IPS-18c (cell line): Measurements from ENCODE around the gene ELL2.
"Not testable (repeated sequence)": the region's sequence is repeated elsewhere in the genome, so short reads cannot be mapped to it uniquely, and the experiment has no call there.

Source experiments
- H3K4me3 ChIP-seq: 2 replicates; pipeline ENCODE4 v1.7.0; 2013; ENCODE audit warnings: low read depth, mild to moderate bottlenecking, low read length, moderate library complexity; ENCODE audit not compliant: insufficient read depth
- H3K9me3 ChIP-seq: one replicate; pipeline ENCODE4 v1.6.1; 2013; ENCODE audit warnings: mild to moderate bottlenecking, low read length, moderate library complexity; ENCODE audit not compliant: control insufficient read depth, insufficient read depth

The ELL2 gene

DNA sequence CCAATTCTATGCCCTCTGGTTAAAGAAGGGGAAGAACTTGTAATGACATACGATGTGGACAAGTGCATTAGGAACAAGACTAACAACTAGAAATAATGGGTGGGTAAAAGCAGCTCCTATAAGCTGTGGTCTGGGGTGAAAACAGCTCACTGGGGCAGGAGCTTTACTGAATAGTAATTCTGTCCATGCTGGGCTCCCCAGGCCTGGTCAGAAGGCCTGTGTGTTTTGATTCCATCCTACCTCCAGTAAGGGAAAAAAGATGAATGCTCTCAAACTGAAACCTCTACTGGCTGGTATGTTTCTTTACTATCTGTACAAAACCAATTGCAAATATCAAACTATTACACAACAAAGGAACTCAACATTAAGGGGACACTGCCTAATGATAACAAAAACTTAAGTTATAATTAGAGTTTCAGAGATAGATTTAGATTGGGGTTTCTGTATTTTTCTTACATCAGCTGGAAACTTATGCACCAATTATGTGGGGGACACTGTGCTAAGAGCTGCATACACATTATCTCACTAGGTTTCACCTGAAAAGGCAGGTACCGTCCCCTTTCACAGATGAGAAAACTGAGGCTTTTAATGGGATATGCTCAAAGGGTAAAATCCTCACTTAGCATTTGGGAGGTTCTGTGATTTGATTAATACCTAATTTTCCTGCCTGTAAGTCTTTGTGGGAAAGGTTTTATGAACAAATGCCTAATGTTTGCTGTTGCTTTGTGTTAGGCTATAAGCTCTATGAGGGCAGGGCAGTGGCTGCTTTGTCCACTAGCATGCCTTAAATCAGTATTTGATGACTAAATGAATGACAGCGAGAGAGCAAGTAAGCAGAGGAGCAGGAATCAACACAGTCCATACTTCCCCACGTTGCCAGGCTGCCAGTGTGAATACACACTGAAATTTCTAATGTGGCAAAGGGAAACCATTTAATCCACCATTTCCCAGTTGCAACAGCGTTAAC, 53.6 kb downstream of the ELL2 start:
- Histone ChIP-seq H3K9me3 (no peaks in the 10 kb centered on the region), H3K4me3 (no peak overlapping the region)

DNA sequence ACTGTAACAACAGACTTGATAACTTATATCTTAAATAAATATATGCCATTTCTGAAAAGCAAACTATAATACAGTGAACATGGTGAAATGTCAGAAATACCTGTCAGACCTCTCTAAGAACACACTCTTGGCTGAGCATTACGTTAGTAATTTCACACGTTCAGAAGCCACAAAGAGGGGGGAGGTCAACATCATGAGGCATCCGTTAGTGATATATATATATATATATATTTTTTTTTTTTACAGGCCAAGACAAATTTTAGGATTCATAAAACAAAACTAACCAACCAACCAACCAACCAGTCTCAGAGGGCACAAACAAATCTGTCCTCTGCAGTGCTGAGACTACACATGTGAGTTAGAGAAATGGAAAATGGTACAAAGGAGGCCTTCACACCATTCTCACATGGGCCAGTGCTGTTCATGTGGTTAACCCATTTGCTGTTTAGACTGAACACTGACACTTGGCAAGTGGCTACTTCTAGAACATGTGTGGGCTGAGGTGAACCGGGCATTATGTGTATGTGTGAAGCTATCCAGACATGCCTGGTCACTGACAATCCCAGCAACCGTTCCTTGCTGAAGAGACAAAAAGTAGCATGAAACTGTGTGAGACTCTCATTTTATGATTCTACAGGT, 54.5 kb downstream of the ELL2 start:
- H3K4me3 ChIP-seq: no peak overlapping the region
- H3K9me3 ChIP-seq: no peaks in the 10 kb centered on the region

DNA sequence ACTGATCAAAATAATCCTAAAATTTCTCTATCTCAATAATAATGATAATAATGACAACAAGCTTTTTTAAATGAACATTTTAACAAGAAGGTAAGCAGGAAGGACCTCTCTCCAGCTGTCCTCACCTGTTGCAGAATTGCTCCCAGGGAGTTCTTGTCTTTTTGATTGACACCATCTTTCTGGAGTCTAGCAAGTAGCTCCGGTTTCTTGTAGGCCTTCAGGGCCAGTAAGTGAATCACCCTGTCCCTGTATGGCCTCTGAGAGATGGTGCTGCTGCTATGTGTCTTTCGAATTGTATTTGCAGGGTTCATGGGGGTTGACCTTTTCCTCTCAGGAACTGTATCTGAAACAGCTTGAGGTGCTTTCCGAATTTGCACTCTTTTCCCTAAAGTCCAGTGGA, 55.3 kb downstream of the ELL2 start:
- not testable (repeated sequence) for H3K4me3 ChIP-seq, H3K9me3 ChIP-seq

DNA sequence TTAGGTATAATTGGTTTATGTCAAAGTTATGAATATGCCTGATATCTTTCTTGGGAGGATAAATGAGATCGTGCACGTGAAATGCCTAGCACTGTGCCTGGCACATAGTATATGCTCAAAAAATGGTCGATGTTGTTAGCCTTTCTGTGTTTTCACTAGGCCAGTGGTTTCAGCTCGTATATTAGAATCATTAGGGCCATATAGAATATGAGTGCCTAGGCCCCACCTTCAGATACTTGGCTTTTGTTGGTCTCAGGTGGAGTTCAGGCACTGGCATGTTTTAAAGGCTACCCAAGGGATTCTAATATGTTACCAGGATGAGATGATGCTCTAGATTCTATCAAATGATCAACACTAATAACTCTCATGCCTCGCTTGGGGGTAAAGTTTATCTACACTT, 56.8 kb downstream of the ELL2 start:
- Histone ChIP-seq H3K9me3 (no peaks in the 10 kb centered on the region), H3K4me3 (no peak overlapping the region)

DNA sequence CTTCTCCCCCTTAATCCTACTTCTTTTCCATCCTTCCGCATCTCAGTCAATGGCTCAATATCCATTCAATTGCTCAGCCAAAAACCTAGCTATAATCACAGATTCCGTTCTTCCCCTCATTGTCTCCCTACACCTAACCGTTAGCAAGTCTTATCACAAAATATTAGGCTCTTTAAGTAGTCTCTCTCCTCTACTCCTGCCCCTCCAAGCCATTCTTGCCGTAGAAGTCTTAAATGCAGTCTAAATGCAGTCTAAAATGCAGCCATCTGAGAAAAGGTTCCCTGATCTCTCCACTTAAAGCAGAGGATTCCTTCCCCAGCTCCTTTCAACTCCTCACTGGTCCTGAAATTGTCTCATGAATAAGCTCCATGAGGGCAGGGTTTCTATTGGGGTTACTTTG, 57.8 kb downstream of the ELL2 start:
- Histone ChIP-seq H3K4me3 (no peak overlapping the region), H3K9me3 (no peaks in the 10 kb centered on the region)

DNA sequence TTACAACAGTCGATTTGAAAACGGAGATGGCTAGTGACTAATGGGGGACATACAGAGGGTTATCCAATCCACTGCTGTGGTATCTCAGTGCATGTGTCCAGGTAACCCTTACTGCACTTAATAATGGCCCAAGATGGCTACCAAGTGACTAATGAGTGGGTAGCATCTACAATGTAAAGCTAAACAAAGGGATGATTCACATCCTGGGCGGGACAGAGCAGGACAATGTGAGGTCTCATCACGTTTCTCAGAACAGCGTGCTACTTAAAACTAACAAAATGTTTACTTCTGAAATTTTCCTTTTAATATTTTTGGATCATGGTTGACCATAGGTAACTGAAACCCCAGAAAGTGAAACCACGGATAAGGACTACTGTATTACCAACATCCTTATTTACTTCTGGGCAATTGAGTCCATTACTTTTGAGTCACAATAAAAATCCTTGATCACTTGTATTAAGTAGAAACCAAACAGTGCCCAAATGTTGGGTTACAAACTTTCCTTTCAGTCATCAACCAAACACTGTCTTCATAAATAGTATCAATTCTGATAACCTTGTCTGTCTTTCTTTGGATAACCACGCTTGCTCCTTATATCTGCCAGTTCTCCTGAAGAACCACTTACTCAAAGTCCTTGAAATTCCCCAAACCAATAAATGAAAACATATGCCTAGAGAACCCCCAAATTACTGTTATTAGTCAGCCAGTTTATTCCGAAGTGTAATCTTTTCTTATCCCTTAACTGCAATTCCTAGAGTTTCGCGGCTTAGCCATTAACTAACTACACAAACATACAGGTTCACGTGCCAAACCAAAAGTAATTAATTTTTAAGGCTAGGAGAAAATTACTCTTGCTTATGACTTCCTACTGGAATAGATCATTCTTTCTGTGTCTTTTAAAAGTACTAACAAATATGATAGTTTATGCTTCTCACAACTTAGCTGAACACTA, 59.7 kb downstream of the ELL2 start:
- no peaks in the 10 kb centered on the region for H3K9me3 ChIP-seq
- no peak overlapping the region for H3K4me3 ChIP-seq

DNA sequence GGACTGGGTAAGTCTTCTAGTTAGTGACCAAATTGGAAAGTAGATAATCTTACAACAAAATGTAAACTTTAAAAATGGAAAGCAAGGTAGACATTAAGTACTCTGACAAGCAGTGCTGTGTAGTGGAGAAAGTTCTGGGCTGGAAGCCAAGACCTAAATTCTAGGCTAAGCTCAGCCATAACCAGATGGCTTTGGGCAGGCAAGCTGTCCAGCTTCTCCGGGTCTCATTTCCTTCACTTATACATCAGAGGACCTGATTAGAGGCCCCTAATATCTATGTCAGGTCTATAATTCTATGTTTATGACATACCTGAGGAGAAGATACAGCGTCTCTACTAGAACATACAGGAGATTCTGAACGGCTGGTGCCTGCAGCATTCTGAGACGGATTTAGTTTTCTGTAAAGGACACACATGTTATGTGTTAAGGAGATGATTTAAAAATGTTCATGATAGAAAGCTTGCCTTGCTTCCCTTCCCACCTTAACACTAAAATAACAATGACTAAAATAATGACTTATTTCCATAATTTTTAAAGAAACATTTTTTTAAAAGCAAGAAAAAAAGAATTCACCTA, 61.2 kb downstream of the ELL2 start:
- Histone ChIP-seq H3K9me3 (no peaks in the 10 kb centered on the region), H3K4me3 (no peak overlapping the region)

DNA sequence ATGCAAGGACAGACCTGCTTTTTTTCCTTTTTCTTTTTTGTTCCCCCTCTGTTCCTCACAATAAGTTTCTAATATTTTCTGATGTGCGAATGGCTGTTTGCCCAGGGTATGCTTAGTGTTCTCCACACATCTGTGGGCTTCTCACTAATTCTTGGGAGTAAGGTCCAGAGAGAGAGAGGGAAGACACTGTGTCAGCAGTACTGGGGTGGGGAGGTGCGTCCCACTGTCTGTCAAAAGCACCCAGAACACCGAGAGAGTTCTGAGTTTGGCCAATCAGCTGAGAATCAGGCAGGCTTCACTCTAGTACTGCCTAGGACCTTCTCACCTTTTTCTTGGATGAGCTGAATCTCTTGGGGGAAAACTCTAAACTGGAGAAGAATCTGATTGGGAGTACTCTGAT, 61.8 kb downstream of the ELL2 start:
- Histone ChIP-seq H3K4me3 (no peak overlapping the region), H3K9me3 (no peaks in the 10 kb centered on the region)

DNA sequence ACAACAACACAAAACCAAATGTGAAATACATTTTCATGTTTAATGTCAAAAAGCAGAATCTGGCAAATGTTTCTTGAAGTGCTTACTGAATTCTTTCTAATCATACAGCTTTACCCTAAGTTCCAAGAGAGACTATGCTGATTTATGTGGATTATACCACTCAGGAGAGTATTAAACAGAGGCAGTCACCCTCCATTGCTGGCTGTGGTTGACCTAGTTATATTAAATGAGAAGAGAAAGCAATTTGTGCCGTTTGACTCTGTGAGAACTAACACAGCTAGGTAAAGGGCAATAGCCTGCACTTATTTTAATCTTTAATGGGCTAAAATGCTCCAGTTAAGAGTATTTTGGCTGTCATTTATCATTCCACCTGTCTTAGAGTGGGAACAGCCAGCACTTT, 62.6 kb downstream of the ELL2 start:
- Histone ChIP-seq H3K4me3 (no peak overlapping the region), H3K9me3 (no peaks in the 10 kb centered on the region)

DNA sequence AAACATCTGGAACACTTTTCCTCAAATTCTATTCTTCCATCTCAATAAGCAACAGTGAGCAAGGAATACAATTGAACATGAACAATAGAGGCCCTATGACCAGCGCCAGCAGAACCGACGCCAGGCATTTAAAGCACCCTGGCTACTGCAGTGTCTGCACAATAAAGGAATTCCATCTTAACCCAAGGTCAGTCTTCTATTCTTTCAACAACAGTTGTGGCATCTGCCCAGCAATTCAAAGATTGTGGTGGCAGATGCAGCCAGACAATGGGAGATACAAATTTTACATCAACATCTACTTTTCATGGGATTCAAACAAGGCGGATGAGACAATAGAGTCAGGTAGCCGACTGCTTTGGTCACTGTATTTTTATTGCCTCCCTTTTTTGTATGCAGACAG, 65.9 kb downstream of the ELL2 start:
- H3K4me3 ChIP-seq: no peak overlapping the region
- no peaks in the 10 kb centered on the region for H3K9me3 ChIP-seq

DNA sequence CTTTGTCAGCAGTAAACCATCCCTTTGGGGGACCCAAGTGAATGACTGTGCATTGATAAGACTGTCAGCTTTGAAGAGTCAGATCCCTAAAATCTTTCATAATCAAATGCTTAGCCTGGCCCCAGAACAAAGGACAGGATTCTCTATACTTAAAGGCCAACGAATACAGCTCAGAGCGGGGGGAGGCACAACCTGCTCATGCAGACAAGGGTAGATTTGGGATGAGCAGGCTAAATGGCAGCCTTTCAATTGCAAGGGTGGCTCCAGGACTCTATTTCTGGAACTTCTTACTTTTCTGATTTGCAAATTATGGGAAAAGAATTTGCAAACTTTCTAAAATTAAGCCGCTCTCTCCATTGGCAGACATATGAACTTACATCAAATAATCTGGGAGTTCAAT, 66.4 kb downstream of the ELL2 start:
- no peaks in the 10 kb centered on the region for H3K9me3 ChIP-seq
- no peak overlapping the region for H3K4me3 ChIP-seq

DNA sequence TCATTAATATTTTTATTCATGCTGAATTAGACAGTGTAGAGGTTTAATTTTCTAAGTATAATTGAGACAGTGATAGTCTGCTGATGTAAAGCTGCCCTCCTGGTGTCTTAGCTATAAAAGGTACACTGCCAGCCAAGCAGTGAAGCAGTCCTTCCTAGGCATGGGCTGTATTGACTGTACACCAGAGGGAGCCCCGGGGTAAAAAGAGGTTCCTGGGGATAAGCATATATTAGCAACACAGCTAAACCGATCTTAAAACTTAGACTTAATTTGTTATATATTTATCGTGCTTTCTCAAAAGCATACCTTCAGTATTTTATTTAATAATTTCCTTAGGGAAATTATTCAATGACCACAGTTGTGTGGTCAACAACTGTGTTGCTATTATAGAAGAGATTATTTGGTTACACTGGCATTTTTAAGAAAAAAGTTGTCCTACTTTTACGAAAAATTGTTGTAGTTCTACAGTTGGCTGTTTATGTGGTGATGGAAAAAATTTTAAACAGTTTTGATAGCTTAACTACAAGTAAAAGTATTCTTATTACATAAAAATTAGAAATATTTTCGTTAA, 68.8 kb downstream of the ELL2 start:
- Histone ChIP-seq H3K9me3 (no peaks in the 10 kb centered on the region), H3K4me3 (no peak overlapping the region)

DNA sequence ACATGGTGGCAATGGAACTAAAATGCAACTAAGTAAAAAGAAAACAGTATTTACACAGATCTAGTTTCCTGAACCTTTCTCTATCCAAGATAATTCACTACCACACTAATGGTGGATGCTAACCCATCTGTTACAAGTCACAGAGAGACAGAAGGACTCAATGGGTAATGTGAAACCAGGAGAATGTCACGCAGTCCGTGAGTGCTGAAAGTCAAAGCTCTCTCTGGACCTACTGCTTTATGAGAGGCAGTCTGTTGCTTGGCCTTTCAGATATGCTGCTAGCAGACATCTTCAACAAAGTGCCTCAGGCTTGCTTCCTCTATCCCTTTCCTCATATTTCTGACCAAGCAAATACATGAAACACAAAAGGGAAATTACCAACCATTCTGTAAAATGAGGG, 70.2 kb downstream of the ELL2 start:
- Histone ChIP-seq H3K9me3 (no peaks in the 10 kb centered on the region), H3K4me3 (no peak overlapping the region)

DNA sequence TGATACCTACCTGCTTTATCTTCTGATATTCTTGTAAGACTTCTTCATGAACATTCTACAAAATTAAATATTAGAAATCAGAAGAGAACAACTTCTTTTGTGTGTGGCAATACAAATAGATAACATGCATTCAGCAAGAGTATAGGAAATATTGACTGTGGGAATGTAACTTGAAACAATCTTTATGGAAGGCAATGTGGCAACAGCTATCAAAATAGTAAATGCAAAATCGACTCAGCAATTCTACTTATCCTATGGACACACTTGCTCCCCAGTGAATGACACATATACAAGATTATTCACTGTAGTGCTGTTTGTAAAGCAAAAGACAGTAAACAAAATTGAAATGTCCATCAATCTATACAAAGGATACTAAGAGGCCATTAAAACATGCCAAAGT, 72.6 kb downstream of the ELL2 start:
- no peak overlapping the region for H3K4me3 ChIP-seq
- H3K9me3 ChIP-seq: no peaks in the 10 kb centered on the region

DNA sequence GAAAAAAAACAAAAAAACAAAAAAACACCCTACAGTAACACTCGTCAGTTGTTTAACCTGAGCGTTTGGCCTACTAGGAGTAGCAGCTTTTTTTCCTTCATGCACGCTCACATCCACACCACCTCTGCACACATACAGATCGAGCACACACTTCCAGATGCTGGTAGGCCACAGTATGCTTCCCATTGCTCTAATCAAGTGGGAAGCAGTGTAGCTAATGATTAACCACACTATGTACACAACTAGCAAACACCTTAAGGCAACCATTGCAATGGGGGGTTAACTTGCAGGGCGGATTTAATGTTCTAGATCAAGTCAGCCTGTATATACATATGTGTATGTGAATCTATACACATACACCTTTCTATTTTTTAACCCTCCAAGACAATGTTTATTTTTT, 73.7 kb downstream of the ELL2 start:
- Histone ChIP-seq H3K4me3 (no peak overlapping the region), H3K9me3 (no peaks in the 10 kb centered on the region)

DNA sequence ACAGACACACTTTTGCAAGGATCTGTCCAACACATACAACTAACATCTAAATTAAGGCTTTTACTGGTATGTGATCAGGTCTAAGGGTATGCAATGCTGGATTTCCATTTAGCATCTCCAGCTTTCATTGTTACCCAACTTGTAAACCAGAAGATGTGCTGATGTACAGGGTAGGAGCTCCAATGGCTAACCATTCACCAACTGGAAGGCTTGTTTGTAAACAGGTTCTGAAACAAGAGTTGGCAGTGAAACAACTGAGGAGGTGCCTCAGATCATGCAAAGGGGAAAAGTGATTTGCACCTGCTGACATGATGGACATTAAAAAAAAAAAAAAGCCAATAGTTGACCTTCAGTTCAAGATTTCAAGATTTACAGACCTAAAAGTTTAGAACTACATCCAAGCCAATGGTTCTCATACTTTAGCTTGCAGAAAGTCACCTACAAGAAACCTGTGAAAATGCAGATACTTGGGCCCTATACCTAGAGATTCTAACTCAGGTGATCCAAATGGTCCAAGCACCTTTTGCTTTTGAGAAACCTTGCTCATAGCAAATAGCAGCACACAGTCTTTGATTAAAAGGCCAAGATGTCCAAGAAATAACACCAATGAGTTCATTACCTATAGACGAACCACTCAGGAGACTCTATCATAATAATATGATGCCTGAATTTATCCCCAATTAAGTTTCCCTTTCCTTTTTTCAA, 75.2 kb downstream of the ELL2 start:
- H3K9me3 ChIP-seq: no peaks in the 10 kb centered on the region
- no peak overlapping the region for H3K4me3 ChIP-seq
